Stimulated activated CD4-positive, alpha-beta T cell treated with anti-CD3 and anti-CD28 coated beads, TNF-alpha, amount 100 ng/mL, for 4 hours (primary cell): ENCODE data around the gene SYCE3.
A peak's percentile ranks its signal among the peaks of the same experiment; 100 is the strongest.
"Not testable (repeated sequence)": the region's sequence is repeated elsewhere in the genome, so short reads cannot be mapped to it uniquely, and the experiment has no call there.

Experiments
- DNase-seq, 3 experiments: peaks; one replicate each; pipeline ENCODE4 v3.0.0-alpha.2; 2020; ENCODE audit warnings: low read depth in 3 of 3

Gene SYCE3

GRCh38 chr22:50548921-50549790 lies 13.6 kb downstream of the SYCE3 start:
- DNase-seq, result no peak

- DNase-seq, result peak in 1 of 3 experiments; percentile 52
These were observed 14.4 kb downstream of the SYCE3 start for GRCh38 chr22:50548040-50548920.

GRCh38 chr22:50547263-50547985 lies 15.3 kb downstream of the SYCE3 start:
- DNase-seq, result no peak

- no peak for DNase-seq
These were observed 16.1 kb downstream of the SYCE3 start for GRCh38 chr22:50546326-50547262.

GRCh38 chr22:50545522-50546325 lies 17.0 kb downstream of the SYCE3 start, which contains the start of gene KLHDC7B:
TSS of gene KLHDC7B (plus strand) at chr22:50545899. CDS start at chr22:50546244, 345 bp downstream.
- no peak for DNase-seq

GRCh38 chr22:50544746-50545253 lies 17.9 kb downstream of the SYCE3 start:
- DNase-seq, result no peak

- DNase-seq, result peak; percentile 67 to 79 (median 73)
These were observed 18.5 kb downstream of the SYCE3 start for GRCh38 chr22:50544078-50544745.

- DNase-seq, result no peak
These were observed 20.2 kb downstream of the SYCE3 start for GRCh38 chr22:50542416-50542927.

- not testable (repeated sequence) for DNase-seq
These were observed 21.1 kb downstream of the SYCE3 start for GRCh38 chr22:50541667-50542026.

GRCh38 chr22:50540381-50540780 lies 22.3 kb downstream of the SYCE3 start:
- no peak for DNase-seq

- no peak for DNase-seq
These were observed 25.0 kb downstream of the SYCE3 start for GRCh38 chr22:50537765-50538164.

GRCh38 chr22:50536226-50536625 lies 26.5 kb downstream of the SYCE3 start:
- no peak for DNase-seq

GRCh38 chr22:50535113-50535512 lies 27.6 kb downstream of the SYCE3 start:
- no peak for DNase-seq

GRCh38 chr22:50533856-50534711 lies 28.6 kb downstream of the SYCE3 start:
- DNase-seq, result not testable (repeated sequence)

GRCh38 chr22:50532824-50533796 lies 29.6 kb downstream of the SYCE3 start:
- no peak for DNase-seq

GRCh38 chr22:50531962-50532674 lies 30.6 kb downstream of the SYCE3 start:
- DNase-seq, result no peak
